Measurements from ENCODE around the gene MTHFR.

DNA sequence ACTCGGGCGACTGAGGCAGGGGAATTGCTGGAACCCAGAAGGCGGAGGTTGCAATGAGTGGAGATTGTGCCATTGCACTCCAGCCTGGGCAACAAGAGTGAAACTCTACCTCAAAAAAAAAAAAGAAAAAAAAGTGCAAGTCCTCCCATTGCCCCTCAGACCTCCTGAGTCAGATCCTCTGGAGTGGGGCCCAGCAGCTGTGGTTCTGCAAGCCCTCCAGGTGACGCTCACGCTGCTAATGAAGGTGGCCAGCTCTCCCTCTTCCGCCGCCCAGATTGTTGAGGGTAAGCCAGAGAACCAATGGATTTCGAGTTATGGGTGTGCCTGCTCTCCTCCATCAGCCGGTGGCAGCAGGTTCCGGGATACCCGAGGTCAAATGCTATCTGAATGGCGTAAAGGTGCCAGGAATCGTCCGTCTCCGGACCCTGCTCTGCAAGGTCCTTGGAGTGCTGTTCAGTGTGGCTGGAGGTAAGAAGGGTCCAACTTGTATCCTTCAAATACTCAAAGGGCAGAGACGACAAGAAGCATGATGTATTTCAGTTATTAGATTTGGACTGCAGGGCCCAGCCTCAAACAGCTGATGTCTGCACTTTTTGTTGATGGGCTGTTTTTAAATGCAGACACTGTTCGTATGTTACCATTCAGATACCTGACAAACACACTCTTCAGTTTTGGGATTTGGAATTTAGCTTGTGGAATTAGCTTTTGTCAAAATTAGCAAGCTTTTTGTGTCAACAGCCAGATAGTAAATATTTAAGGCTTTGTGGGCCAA lies 17.8 kb upstream of the MTHFR start:
- TF ChIP-seq, protein P1, sequence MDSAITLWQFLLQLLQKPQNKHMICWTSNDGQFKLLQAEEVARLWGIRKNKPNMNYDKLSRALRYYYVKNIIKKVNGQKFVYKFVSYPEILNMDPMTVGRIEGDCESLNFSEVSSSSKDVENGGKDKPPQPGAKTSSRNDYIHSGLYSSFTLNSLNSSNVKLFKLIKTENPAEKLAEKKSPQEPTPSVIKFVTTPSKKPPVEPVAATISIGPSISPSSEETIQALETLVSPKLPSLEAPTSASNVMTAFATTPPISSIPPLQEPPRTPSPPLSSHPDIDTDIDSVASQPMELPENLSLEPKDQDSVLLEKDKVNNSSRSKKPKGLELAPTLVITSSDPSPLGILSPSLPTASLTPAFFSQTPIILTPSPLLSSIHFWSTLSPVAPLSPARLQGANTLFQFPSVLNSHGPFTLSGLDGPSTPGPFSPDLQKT (IDR thresholded peaks at IDR 0.05; ENCODE audit: borderline replicate concordance, low read depth, low read length) = no peak
- TF ChIP-seq, protein P2, sequence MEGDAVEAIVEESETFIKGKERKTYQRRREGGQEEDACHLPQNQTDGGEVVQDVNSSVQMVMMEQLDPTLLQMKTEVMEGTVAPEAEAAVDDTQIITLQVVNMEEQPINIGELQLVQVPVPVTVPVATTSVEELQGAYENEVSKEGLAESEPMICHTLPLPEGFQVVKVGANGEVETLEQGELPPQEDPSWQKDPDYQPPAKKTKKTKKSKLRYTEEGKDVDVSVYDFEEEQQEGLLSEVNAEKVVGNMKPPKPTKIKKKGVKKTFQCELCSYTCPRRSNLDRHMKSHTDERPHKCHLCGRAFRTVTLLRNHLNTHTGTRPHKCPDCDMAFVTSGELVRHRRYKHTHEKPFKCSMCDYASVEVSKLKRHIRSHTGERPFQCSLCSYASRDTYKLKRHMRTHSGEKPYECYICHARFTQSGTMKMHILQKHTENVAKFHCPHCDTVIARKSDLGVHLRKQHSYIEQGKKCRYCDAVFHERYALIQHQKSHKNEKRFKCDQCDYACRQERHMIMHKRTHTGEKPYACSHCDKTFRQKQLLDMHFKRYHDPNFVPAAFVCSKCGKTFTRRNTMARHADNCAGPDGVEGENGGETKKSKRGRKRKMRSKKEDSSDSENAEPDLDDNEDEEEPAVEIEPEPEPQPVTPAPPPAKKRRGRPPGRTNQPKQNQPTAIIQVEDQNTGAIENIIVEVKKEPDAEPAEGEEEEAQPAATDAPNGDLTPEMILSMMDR (tag by site-specific recombination; IDR thresholded peaks at IDR 0.05) = no peak
- TF ChIP-seq, protein P3, sequence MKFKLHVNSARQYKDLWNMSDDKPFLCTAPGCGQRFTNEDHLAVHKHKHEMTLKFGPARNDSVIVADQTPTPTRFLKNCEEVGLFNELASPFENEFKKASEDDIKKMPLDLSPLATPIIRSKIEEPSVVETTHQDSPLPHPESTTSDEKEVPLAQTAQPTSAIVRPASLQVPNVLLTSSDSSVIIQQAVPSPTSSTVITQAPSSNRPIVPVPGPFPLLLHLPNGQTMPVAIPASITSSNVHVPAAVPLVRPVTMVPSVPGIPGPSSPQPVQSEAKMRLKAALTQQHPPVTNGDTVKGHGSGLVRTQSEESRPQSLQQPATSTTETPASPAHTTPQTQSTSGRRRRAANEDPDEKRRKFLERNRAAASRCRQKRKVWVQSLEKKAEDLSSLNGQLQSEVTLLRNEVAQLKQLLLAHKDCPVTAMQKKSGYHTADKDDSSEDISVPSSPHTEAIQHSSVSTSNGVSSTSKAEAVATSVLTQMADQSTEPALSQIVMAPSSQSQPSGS (tag by site-specific recombination; IDR thresholded peaks at IDR 0.05; ENCODE audit: low read depth) = no peak
- TF ChIP-seq ZNF112 (tag by site-specific recombination; IDR thresholded peaks at IDR 0.05) (no peak), ZNF274 (IDR thresholded peaks at IDR 0.05; ENCODE audit: low read length) (no peak), ZNF274 (tag by site-specific recombination; IDR thresholded peaks at IDR 0.05; ENCODE audit: borderline replicate concordance) (no peak), ZNF843 (tag by site-specific recombination; IDR thresholded peaks at IDR 0.05) (no peak), YY1 (tag by site-specific recombination; IDR thresholded peaks at IDR 0.05) (no peak), PRDM1 (tag by site-specific recombination; IDR thresholded peaks at IDR 0.05) (no peak), KLF10 (tag by site-specific recombination; IDR thresholded peaks at IDR 0.05) (no peak)
- TF ChIP-seq, protein P4, sequence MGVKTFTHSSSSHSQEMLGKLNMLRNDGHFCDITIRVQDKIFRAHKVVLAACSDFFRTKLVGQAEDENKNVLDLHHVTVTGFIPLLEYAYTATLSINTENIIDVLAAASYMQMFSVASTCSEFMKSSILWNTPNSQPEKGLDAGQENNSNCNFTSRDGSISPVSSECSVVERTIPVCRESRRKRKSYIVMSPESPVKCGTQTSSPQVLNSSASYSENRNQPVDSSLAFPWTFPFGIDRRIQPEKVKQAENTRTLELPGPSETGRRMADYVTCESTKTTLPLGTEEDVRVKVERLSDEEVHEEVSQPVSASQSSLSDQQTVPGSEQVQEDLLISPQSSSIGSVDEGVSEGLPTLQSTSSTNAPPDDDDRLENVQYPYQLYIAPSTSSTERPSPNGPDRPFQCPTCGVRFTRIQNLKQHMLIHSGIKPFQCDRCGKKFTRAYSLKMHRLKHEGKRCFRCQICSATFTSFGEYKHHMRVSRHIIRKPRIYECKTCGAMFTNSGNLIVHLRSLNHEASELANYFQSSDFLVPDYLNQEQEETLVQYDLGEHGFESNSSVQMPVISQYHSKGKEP (tag by site-specific recombination; IDR thresholded peaks at IDR 0.05) = no peak
- TF ChIP-seq, protein P5, sequence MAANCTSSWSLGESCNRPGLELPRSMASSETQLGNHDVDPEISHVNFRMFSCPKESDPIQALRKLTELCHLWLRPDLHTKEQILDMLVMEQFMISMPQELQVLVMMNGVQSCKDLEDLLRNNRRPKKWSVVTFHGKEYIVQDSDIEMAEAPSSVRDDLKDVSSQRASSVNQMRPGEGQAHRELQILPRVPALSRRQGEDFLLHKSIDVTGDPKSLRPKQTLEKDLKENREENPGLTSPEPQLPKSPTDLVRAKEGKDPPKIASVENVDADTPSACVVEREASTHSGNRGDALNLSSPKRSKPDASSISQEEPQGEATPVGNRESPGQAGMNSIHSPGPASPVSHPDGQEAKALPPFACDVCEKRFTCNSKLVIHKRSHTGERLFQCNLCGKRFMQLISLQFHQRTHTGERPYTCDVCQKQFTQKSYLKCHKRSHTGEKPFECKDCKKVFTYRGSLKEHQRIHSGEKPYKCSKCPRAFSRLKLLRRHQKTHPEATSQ (tag by site-specific recombination; IDR thresholded peaks at IDR 0.05) = no peak
- TF ChIP-seq, protein P6, sequence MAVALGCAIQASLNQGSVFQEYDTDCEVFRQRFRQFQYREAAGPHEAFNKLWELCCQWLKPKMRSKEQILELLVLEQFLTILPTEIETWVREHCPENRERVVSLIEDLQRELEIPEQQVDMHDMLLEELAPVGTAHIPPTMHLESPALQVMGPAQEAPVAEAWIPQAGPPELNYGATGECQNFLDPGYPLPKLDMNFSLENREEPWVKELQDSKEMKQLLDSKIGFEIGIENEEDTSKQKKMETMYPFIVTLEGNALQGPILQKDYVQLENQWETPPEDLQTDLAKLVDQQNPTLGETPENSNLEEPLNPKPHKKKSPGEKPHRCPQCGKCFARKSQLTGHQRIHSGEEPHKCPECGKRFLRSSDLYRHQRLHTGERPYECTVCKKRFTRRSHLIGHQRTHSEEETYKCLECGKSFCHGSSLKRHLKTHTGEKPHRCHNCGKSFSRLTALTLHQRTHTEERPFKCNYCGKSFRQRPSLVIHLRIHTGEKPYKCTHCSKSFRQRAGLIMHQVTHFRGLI (tag by site-specific recombination; IDR thresholded peaks at IDR 0.05) = no peak

All from HEK293 (cell line).